Gastrocnemius medialis (tissue), 4 donors: ENCODE results near the gene TMEM229A.

Source experiments
- CTCF ChIP-seq, 5 experiments: fragments of 450-650 bp in 3 of 5; fragments of 200-600 bp in 2 of 5; sonication (generic) in 2 of 5; IDR thresholded peaks in 4 of 5; conservative IDR thresholded peaks in 1 of 5; 1 replicate in 4 of 5; 2 replicates in 1 of 5; pipeline ENCODE4 v1.5.1; 2016 to 2019; ENCODE audit warnings: antibody characterized with exemption in 5 of 5, mild to moderate bottlenecking in 3 of 5, moderate library complexity in 3 of 5
- POLR2A ChIP-seq, 2 donors: fragments of 450-650 bp; IDR thresholded peaks; one replicate each; pipeline ENCODE4 v1.6.1; 2017; ENCODE audit warnings: antibody characterized with exemption in 2 of 2, mild to moderate bottlenecking in 2 of 2, moderate library complexity in 2 of 2

- TF ChIP-seq CTCF (IDR thresholded peaks at IDR 0.05 in 4 of 5, conservative IDR thresholded peaks at IDR 0.05 in 1 of 5) (no peak), POLR2A (IDR thresholded peaks at IDR 0.05) (no peak)
Observed at GRCh38 chr7:124009321-124009720, 23.5 kb downstream of the TMEM229A start.
